HepG2 (cell line): ENCODE results near the gene DZIP1L. TPM values are rescaled to one million over a fixed set of nuclear protein-coding genes. Genes with fewer than 3 reads are reported as not detected.

Experiments used
- ATAC-seq: fragments of 200-7000 bp; cut with Tn5 transposase; 3 replicates; pipeline ENCODE4 v1.9.1; 2020; ENCODE audit warnings: mild to moderate bottlenecking, moderate library complexity
- BruUV-seq: library from RNA; stranded (reverse); fragments of 400-500 nt; replicated peaks from 2 replicates; lab custom pipeline; 2021; lab: Mats Ljungman, UMichigan
- CTCF ChIA-PET: fragments of 300-600 bp; formaldehyde crosslinking; extraction: SDS; loops from one replicate; lab custom pipeline; 2021; ENCODE audit warnings: low total read pairs, inconsistent platforms, low intra/inter-chr PET ratio; lab: Yijun Ruan, JAX
- POLR2A ChIA-PET: fragments of 350-600 bp; sonication (Branson Sonifier 250); formaldehyde crosslinking; loops from one replicate; lab custom pipeline; 2020; ENCODE audit warnings: antibody characterized with exemption, inconsistent platforms; lab: Yijun Ruan, JAX
- DNase-seq: peaks from one replicate; pipeline ENCODE4 v3.0.0-alpha.2; 2015; ENCODE audit warnings: low spot score
- FAIRE-seq: peaks from 3 replicates; lab custom pipeline; 2011; peaks lifted over from hg19 to GRCh38; lab: Jason Lieb, UNC
- H2AFZ ChIP-seq: one replicate; pipeline ENCODE4 v1.6.1; 2011; ENCODE audit warnings: low read length, inconsistent platforms
- H3K27ac ChIP-seq: fragments of 300-600 bp; 3 replicates; pipeline ENCODE4 v1.8.0; 2011; ENCODE audit warnings: mixed run types, mild to moderate bottlenecking, mixed read lengths, low read length, inconsistent platforms; ENCODE audit not compliant: insufficient read depth; ENCODE audit errors: extremely low read length
- H3K27me3 ChIP-seq, 2 experiments: fragments of 200-600 bp in 1 of 2; 2 replicates in 1 of 2; 3 replicates in 1 of 2; pipeline versions ENCODE4 v1.6.0 to v1.8.0; 2011; ENCODE audit warnings: low read length in 2 of 2, mild to moderate bottlenecking in 2 of 2, moderate library complexity in 2 of 2, inconsistent platforms in 1 of 2; ENCODE audit not compliant: insufficient read depth in 2 of 2, control insufficient read depth in 1 of 2
- H3K36me3 ChIP-seq, 2 experiments: fragments of 200-600 bp in 1 of 2; replicated peaks in 1 of 2; 2 replicates in 1 of 2; 3 replicates in 1 of 2; pipeline versions ENCODE4 v1.5.1 to v1.8.0; 2011; ENCODE audit warnings: low read length in 2 of 2, inconsistent platforms in 1 of 2; ENCODE audit not compliant: insufficient read depth in 2 of 2, control insufficient read depth in 1 of 2
- H3K4me1 ChIP-seq: 2 replicates; pipeline ENCODE4 v1.5.1; 2012; ENCODE audit warnings: low read length, inconsistent platforms; ENCODE audit not compliant: insufficient read depth
- H3K4me2 ChIP-seq: 2 replicates; pipeline ENCODE4 v1.6.0; 2011; ENCODE audit warnings: low read depth, low read length, inconsistent platforms
- H3K4me3 ChIP-seq, 3 experiments: fragments of 200-600 bp in 1 of 3; sonication (generic), shearing (Covaris generic) in 1 of 3; replicated peaks in 1 of 3; 2 replicates each; pipeline ENCODE4 v1.5.1; 2011 to 2016; ENCODE audit warnings: low read length in 3 of 3, inconsistent platforms in 2 of 3, low read depth in 2 of 3, mild to moderate bottlenecking in 2 of 3, control low read depth in 1 of 3, mixed read lengths in 1 of 3; ENCODE audit not compliant: insufficient read depth in 1 of 3
- H3K79me2 ChIP-seq: one replicate; pipeline ENCODE4 v1.6.1; 2011; ENCODE audit warnings: low read length, inconsistent platforms; ENCODE audit not compliant: insufficient read depth
- H3K9ac ChIP-seq: 2 replicates; pipeline ENCODE4 v1.6.0; 2011; ENCODE audit warnings: mild to moderate bottlenecking, low read depth, low read length, inconsistent platforms; ENCODE audit not compliant: insufficient read depth
- H3K9me3 ChIP-seq: 2 replicates; pipeline ENCODE4 v1.5.1; 2012; ENCODE audit warnings: mild to moderate bottlenecking, low read length
- H4K20me1 ChIP-seq: 2 replicates; pipeline ENCODE4 v1.6.0; 2011; ENCODE audit warnings: inconsistent platforms, mild to moderate bottlenecking, low read length, moderate library complexity; ENCODE audit not compliant: insufficient read depth
- FOXO4 ChIP-seq: sonication (generic); formaldehyde crosslinking; conservative IDR thresholded peaks from 2 replicates; pipeline ENCODE4 v1.8.1; 2023; ENCODE audit warnings: missing genetic modification reagents
- HMG20B ChIP-seq: conservative IDR thresholded peaks from 2 replicates; pipeline ENCODE4 v1.6.1; 2016; ENCODE audit warnings: missing genetic modification reagents, missing compliant biosample characterization
- MAX ChIP-seq: IDR thresholded peaks from 2 replicates; pipeline ENCODE4 v1.6.1; 2012; ENCODE audit warnings: inconsistent platforms
- NFE2L1 ChIP-seq: sonication (generic); formaldehyde crosslinking; IDR thresholded peaks from 2 replicates; pipeline ENCODE4 v1.4.0; 2020; ENCODE audit warnings: missing genetic modification reagents, mild to moderate bottlenecking, borderline replicate concordance
- NR1H2 ChIP-seq: sonication (generic); formaldehyde crosslinking; IDR thresholded peaks from 2 replicates; pipeline ENCODE4 v1.8.1; 2022; ENCODE audit warnings: low read depth, missing genetic modification reagents, borderline replicate concordance
- WGBS: methylation state at CpG from one replicate; pipeline ENCODE4 v1.1.6; 2017; ENCODE audit warnings: low lambda C conversion rate; 5-methylcytosine and 5-hydroxymethylcytosine counted together
- in situ Hi-C: cut with HindIII; loops from 2 replicates; pipeline ENCODE4 v1.10.0; 2017; ENCODE audit warnings: low pct_unique_long_range_greater_than_20kb; ENCODE audit not compliant: extremely low pct_ligation_motif_present
- intact Hi-C: fragments of 100-400 bp; cut with micrococcal nuclease; formaldehyde crosslinking; loops from one replicate; pipeline ENCODE4 v1.10.0; 2022; ENCODE audit not compliant: unreplicated experiment
- polyA plus RNA-seq, 8 experiments: library from polyadenylated mRNA; depleted of rRNA in 3 of 8; stranded (reverse) in 7 of 8; unstranded in 1 of 8; fragments of >200 nt; fragmentation: Illumina TruSeq in 4 of 8; extraction: Trizol in 4 of 8; gene quantifications; 2 replicates each; pipeline versions ENCODE4 v1.2.1 to v1.2.3, GENCODE V29; 2011 to 2016; ENCODE audit warnings: low read depth in 4 of 8, missing spikeins in 1 of 8, mixed read lengths in 1 of 8; ENCODE audit not compliant: insufficient read depth in 1 of 8
- total RNA-seq, 5 experiments: library from RNA; depleted of rRNA; stranded (reverse); fragments of >200 nt; fragmentation: Illumina TruSeq; extraction: Trizol; gene quantifications; 2 replicates each; pipeline ENCODE4 v1.2.3, GENCODE V29; 2016; ENCODE audit warnings: low read depth in 1 of 5
- TF ChIP-seq, protein P1 (sequence below): sonication (generic); formaldehyde crosslinking; IDR thresholded peaks from 2 replicates; pipeline ENCODE4 v1.5.1; 2020; ENCODE audit warnings: missing genetic modification reagents, mild to moderate bottlenecking, borderline replicate concordance

The DZIP1L gene
- total and polyA plus RNA-seq, 2 of the 13 experiments (the other 11 are each of a cell fraction or from before 2014, with no cell fraction given) = 0.90 to 1.2 TPM

DNA sequence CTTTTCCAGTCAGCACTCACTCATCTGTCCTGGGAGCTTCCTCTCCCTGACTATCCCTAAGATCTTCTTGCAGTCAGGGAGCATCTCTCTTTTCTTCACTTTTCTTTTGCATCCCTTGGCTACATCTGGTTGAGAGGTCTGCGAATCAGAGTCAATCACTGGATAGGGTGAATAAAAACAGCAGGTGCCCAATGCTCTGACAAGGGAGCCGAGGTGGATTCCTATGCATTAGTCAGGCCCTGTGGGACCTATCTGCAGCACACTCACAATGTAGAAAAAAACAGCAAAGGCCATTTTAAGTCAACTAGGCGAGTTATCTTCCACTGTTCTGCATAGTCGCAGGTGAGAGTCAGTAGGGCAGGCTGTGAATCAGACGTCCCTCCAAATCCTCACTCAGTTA is 35.5 kb downstream of the DZIP1L start:
- no peak overlapping the region for H3K27ac ChIP-seq
- no peak for ATAC-seq

More for the DNA sequence above, 35.5 kb downstream of the DZIP1L start:
- FAIRE-seq (no peak), DNase-seq (no peak)
- Histone ChIP-seq H3K79me2 (no peaks in the 10 kb centered on the region), H3K9me3 (no peaks in the 10 kb centered on the region), H3K4me3 (no peak overlapping the region), H2AFZ (no peak overlapping the region), H3K4me2 (no peak overlapping the region), H3K4me1 (peaks cover 10% of the 10 kb centered on the region), H3K36me3 (no peaks in the 10 kb centered on the region), H4K20me1 (no peaks in the 10 kb centered on the region), H3K27me3 (no peaks in the 10 kb centered on the region), H3K9ac (no peak overlapping the region)
- no TSS peak for BruUV-seq
- CTCF ChIA-PET = no interaction called here
- intact Hi-C loops (no loop called here), in situ Hi-C loops (no loop called here)
- no peak for TF ChIP-seq FOXO4 (CRISPR knock-in tag)
- TF ChIP-seq NFE2L1 (CRISPR knock-in tag) = no peak
- TF ChIP-seq MAX = no peak
- TF ChIP-seq NR1H2 (CRISPR knock-in tag) = no peak
- TF ChIP-seq, protein P1, sequence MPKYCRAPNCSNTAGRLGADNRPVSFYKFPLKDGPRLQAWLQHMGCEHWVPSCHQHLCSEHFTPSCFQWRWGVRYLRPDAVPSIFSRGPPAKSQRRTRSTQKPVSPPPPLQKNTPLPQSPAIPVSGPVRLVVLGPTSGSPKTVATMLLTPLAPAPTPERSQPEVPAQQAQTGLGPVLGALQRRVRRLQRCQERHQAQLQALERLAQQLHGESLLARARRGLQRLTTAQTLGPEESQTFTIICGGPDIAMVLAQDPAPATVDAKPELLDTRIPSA = no peak
- no peak for TF ChIP-seq HMG20B (CRISPR knock-in tag)
- POLR2A ChIA-PET = no interaction called here
- WGBS = 81% methylated on average over 4 of the region's 5 CpGs
